GM18502 (cell line): ENCODE results near the gene WDFY3.

Experiments used
- ATAC-seq: cut with Tn5 transposase; IDR thresholded peaks from one replicate; pipeline ENCODE4 v1.9.1; 2021; ENCODE audit warnings: mild to moderate bottlenecking; ENCODE audit not compliant: unreplicated experiment, poor library complexity

Gene WDFY3

DNA sequence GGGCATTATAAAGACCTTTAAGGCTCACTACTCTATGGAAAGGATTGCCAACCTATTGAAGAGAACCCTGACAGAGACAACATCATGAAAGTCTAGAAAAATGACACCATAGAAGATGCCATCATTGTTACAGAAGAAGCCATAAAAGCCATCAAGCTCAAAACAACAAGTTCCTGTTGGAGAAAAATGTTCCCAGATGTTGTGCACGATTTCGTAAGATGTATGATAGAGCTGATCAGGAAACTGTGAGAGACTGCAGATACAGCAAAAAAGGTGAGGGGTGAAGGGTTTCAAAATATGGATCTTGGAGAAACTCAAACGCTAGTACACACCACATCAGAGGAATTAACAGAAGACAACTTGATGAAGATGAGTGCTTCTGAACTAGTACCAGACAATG is 53.3 kb downstream of the WDFY3 start:
- ATAC-seq, result no peak

DNA sequence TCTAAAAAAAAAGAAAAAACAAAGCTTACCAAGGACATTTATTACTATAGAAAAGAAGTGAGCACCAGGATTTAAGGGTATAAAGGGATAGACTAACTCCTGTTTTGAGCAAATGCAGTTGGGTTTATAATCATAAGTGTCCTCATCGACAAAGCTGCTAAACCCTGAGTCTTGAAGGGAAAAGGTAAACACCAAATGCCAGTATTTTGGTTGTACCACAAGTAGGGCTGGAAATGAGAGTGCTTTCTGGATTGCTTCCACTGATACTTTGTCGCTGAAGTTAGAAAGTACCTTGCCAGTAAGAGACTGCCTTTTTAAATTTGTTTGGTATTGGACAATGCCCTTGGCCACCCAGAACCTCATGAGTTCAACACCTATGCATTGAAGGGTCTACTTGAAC is 53.7 kb downstream of the WDFY3 start:
- ATAC-seq, result no peak

DNA sequence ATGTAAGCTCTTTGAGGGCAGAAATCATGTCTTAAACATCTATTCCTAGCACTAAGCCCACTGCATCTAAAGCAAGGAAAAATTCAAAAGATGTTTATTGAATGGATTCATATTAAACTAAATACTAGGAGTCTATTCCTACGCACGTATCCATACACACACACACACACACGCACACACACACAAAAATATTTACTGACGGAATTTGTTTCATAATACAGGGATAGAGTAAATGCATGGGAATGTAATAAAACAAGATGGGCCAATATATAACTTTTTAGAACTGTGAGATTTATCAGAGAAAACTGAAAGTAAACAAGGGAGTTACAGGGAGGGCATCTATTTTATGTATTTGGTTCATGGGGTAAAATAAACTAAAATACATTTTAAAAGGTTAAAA is 57.6 kb downstream of the WDFY3 start:
- no peak for ATAC-seq

DNA sequence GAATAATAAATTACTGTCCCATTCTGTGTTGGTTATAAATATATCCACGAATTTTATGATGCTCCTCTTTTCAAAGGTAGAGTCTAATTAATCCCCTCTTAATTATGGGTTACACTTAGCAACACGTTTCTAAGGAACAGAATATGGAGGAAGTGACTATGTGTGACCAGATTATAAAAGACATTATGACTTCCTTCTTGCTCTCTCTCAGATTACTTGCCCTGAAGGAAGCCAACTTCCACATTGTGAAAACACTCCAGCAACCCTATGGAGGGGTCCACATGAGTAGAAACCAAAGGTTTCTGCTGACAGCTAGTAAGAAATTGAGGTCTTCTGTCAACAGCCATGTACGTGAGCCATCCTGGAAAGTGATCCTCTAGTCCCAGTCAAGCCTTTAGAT is 59.3 kb downstream of the WDFY3 start:
- ATAC-seq, result no peak

DNA sequence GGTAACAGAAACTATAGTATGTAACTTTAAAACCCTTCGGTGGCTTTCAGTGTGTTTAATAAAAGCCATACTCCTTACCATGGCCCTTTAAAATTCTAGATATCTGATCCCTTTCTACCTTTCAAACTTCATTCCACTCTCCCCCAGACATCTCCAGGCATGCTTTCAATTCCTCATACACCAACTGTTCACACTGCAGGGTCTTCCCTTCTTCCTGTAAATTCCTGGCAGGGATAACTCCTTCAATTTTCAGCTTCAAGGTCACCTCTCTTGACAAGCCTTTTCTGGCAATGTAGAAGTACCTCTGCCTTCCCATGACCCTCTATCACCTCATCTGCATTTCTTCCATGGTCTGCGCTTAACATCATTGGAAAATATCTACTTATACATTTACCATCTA is 60.8 kb downstream of the WDFY3 start:
- no peak for ATAC-seq

DNA sequence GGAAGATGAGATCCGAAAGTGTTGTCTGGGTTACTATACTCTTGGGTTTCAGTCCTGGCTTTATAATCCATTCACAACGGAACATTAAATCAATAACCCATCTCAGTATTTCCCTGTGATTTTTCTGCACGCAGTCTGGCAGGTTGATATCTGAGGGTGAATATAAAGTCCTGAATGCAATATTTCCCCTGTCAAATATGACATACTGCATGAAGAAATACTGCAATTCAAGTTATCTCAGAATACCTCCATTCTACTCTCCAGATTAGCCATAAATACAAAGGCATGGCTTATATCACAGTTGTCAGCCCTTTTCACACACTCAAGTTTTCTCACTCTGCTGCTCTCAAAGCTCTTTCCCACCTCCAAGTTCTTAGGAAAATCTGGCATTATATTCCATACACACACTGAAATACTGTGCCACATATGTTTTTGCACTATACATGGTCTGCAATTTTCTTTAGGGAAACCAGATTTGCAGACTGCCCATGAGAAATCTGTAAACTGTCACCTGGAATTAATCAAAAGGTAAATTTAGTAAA is 64.7 kb downstream of the WDFY3 start:
- ATAC-seq, result no peak

DNA sequence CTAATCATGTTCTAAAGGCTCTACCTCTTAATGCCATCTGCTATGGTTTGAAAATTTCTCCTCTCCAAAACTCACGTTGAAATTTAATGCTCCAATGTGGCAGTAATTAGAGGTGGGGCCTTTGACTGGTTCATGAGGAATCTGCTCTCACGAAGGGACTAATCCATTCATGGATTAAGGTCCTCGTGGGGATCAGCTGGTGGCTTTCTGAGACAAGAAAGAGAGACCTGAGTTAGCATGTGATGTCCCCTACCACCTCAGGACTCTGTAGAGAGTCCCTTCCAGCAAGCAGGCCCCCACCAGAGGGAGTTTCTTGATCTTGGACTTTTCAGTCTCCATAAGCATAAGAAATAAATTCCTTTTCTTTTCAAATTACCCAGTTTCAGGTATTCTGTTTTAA is 65.3 kb downstream of the WDFY3 start:
- ATAC-seq, result no peak

DNA sequence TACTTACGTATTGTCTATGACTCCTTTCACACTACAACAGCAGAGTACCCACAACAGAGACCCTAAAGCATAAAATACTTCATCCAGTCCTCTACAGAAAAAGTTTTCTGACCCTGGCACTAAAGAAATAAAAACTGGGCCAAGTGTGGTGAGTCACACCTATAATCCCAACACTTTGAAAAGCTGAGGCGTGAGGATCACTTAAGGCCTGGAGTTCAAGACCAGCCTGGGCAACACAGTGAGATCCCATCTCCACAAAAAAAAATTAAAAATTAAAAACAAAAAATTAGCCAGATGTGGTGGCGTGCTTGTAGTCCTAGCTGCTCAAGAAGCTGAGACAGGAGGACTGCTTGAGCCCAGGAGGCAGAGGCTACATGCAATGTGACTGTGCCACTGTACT is 66.9 kb downstream of the WDFY3 start:
- ATAC-seq, result no peak

DNA sequence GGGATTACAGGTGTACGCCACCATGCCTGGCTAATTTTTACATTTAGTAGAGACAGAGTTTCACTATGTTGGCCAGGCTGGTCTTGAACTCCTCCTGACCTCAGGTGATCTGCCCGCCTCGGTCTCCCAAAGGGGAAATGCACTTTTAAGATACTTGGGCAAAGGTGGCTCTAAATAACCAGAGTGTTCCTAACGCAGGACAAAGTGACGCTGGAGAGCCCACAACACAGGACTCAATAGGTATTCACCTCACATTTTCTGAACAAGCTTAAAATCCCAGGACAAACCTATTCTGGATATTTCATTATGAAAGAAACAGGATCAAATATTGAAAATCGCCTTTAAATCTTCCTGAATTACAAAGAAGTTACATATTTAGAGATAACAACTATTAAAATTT is 69.0 kb downstream of the WDFY3 start:
- ATAC-seq, result no peak

DNA sequence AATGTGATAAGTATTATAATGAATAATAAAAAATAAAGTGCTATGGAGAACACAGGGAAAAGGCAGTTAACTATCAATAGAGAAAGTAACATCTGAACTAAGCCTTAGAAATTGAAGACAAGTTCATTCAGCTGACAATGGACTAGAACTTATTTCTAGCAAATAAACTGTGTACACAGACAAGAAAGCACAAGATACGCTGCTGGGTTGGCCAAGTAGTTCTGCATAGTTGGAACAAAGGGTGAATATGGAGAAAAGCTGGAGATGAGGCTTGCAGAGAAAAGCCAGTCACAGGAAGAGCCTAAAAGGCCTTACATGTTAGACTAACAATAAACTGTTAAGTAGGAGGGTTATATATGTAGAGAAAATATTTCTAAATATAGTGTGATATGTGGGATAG is 71.2 kb downstream of the WDFY3 start:
- no peak for ATAC-seq

DNA sequence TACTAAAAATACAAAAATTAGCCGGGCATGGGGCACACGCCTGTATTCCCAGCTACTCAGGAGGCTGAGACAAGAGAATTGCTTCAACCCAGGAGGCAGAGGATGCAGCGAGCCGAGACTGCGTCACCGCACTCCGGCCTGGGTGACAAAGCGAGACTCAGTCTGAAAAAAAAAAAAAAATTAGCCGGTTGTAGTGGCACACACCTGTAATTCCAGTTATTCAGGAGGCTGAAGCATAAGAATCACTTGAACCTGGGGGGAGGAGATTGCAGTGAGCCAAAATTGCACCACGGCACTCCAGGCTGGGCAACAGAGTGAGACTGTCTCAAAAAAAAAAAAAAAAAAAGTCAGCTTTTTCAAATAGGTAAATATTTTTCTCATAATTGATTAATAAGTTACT is 71.9 kb downstream of the WDFY3 start:
- ATAC-seq, result no peak

DNA sequence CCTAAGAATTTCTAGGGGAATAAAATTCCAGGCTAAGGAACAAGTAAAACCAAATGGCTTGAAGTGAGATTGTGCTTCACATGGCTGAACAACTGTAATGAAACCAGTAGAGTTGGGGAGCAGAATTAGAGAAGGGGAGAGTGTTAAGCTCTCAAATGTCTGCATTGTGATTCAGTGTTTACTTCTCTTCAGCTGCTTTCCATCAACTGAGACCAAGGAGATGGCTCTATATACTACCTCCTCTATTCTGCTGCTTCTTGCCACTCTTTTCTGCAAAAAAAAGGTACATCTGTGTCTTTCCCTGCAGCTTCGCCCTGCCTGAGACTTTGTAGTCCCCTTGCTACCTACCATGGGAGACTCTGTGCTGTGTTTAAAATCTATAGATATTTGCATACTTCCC is 73.5 kb downstream of the WDFY3 start:
- ATAC-seq, result no peak

DNA sequence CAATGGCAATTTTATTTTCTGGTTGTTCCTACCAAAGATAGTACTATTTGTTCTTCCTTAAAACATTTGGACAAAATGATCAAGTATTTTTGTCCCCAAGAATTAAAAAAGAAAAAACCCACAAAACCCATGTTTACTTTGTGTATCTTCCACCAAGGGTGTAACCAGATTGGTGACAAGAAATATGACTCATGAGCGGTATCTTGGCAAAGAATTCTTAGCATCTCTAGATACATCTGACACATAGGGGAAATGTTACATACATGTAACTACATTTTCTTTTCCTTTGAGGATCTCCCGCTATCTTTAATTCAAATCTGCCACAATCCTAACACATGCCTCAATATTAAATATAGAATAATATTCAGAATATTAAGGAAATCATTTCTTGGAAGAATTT is 78.7 kb downstream of the WDFY3 start:
- ATAC-seq, result no peak

DNA sequence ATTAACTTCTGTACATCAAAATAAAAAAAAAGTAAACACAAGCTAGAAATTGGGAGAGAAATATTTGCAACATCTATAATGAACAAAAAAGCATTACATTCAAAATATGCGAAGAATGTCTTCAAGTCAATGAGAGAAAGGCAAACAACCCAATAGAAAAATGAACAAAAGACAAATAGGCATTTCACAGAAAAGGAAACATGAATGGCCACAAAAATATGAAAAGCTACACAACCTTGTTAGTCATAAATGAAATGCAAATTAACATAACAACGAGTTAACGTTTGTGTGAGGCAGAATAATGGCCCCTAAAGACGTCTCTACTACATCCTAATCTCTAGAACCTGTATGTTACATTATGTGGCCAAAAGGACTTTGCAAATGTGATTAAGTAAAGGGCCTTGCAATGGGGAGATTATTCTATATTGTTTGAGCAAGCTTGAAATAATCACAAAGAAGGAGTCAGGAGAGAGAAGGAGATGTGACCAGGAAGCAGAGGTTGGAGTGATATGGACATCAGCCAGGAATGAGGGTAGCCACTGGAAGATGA is 86.8 kb downstream of the WDFY3 start:
- ATAC-seq, result no peak

DNA sequence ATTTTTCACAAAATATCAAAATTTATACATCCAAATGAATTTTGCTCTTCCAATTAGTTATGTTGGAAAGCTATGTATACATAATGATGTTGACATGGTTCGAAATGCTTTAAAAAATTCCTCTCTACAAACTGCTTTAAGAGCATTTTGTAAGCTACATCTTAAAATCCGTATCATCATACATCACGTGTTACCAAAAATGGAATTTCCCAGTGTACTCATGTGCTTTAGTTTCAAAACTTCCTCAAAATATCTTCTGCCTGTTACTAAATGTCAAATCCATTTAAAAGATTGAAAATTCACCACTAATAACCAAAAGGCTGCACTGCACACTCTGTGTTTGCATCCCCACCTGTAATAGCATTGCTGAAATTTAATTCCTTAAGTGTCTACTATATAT is 87.9 kb downstream of the WDFY3 start:
- ATAC-seq, result no peak

DNA sequence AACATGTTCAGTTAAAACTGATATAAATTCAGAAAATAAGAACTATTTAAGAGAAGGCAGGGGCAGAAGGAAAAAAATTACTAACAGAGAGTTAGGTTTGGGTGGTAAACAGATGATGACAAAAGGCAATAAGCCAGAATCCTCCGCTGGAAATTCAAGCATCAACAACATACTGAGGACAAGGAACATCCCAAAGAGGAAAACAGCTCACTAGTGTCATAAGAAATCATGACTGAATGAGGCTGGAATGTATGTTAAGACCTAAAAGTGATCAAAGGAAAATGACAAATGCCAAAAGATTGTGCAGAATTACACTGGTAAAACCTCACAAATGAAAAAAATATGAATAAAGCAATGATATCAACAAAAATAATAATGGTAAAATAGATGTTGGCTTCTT is 88.4 kb downstream of the WDFY3 start:
- ATAC-seq, result no peak

DNA sequence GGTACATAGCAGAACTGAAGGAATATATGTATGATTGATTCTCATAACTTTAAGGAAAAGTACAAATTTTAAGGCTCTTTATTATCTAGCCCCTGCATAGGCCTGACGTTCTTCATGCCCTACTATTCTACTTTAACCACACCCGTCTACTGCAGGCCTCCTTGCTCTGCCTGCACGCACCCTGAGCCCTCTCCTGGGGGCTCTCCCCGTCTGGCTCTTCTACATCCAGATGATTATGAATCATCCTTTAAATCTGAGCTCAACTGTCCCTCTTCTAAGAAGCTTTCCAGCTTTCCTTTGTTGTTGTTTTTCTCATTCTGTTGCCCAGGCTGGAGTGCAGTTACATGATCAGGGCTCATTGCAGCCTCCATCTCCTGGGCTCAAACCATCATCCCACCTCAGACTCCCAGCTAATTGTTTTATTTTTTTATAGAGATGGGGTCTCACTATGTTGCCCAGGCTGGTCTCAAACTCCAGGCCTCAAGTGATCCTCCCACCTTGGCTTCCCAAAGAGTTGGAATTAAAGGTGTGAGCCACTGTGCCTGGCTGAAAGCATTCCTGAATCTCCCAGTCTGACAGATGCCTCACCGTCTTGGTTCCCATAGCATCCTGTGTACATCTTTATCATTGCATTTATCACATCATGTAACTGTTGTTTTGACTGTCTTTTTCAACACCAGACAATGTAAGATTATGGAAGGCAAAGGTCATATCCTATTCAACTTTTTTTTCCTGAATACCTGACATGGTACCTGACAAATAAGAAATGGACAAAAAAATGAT is 89.2 kb downstream of the WDFY3 start:
- ATAC-seq, result no peak

DNA sequence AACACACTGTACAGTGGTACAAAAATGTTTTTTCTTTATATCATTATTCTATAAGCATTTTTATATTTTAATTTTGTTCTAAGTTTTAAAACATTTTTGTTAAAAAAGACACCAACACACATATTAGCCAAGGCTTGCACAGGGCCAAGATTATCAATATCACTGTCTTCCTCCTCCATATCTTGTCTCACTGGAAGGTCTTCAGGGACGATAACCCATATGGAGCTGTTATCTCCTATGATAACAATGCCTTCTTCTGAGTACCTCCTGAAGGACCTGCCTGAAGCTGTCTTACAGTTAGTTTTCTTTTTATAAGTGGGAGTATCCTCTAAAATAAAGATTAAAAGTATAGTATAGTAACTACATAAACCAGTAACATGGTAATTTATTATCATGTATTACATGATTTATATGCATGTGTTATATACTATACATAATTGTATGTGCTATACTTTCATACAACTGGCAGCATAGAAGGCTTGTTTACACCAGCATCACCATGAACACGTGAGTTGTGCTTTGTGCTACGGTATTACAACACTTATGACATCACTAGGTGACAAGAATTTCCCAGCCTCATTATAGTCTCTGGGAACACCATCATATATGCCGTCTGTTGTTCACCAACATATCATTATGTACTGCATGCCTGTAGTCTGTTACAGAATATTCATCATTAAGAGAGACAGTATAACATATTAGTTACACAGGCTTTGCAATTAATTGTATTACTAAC is 90.7 kb downstream of the WDFY3 start:
- no peak for ATAC-seq

DNA sequence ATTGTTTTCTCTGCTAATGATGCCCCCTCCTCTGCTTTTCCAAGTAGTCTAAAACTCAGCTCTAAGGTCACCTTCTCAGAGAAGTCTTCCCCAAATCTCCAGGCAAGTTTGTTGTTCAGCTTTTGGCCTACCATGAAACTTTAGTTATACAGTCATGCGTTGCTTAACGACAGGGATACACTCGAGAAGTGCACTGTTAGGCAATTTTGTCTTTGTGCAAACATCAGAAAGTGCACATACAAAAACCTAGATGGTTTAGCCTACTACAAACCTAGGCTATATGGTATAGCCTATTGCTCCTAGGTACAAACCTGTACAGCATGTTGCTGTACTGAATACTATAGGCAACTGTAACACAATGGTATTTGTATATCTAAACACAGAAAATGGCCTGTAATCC is 91.9 kb downstream of the WDFY3 start:
- ATAC-seq, result no peak

DNA sequence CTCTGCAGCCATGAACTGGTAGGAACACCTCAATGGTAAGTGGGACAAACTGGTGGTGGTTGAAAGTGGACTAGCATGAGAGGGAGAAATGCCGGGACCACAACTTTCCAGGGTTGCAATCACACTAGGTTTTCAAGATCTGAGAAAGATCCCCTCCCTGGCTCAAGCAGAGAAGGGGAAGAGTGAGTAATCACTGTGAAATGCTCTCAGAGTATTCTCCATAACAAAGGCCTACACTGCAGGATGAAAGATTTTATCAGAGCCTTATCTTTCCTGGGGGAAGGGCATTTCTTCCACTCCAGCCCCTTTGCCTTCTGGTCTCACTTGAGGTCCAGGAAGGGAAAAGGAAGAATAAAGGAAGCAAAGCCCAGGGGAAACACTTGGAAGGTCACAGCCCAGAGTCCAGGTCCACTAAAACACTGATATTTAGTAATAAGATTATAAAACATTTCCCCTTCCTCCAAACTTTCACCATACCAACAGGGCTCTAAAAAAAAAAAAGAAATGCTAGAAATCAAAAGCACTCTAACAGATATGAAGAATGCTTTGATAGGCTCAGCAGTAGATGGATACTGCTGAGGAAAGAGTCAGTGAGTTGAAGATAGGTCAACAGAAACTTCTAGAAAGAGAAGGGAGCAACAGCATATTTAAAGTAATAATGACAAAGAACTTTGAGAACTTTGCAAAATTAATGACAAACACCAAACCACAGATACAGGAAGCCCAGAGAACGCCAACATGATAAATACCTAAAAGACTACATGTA is 95.9 kb downstream of the WDFY3 start:
- no peak for ATAC-seq

DNA sequence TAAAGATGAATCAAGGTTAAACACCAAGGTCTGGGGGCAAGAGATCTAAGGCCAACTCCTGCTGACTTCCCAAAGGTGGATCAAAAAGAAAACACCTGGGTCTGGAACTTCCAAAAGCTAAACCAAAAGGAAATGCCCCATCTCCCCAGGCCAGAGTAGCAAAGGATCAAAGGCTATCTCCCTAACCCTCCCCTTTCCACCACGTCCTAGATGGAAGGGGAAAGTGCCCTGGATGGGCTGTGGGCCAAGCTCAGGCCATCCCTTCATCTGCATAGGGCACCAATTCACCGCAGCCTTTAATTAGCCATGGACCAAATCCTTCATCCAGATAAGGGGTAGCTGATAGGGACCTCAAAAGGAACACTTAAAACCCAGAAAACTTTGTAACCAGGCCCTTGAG is 100.2 kb downstream of the WDFY3 start:
- ATAC-seq, result no peak
